ENCODE results near the gene CDK14.
"Not testable (repeated sequence)": the region's sequence is repeated elsewhere in the genome, so short reads cannot be mapped to it uniquely, and the experiment has no call there.

The CDK14 gene

GRCh38 chr7:90723866-90724265, 127.7 kb downstream of the CDK14 start:
- DNase-seq, result no peak

GRCh38 chr7:90726120-90726519, 130.0 kb downstream of the CDK14 start:
- DNase-seq, result no peak

- no peak for DNase-seq
These were observed 130.5 kb downstream of the CDK14 start for GRCh38 chr7:90726623-90727022.

- no peak for DNase-seq
These were observed 131.3 kb downstream of the CDK14 start for GRCh38 chr7:90727412-90727811.

- DNase-seq, result no peak
These were observed 132.4 kb downstream of the CDK14 start for GRCh38 chr7:90728568-90728967.

- not testable (repeated sequence) for DNase-seq
These were observed 139.6 kb downstream of the CDK14 start for GRCh38 chr7:90735611-90736280.

GRCh38 chr7:90736316-90736715, 140.2 kb downstream of the CDK14 start:
- DNase-seq, result no peak

- DNase-seq, result peak; percentile 73
These were observed 141.1 kb downstream of the CDK14 start for GRCh38 chr7:90736968-90737939.

GRCh38 chr7:90738249-90738648, 142.1 kb downstream of the CDK14 start:
- DNase-seq, result no peak

GRCh38 chr7:90739716-90740115, 143.6 kb downstream of the CDK14 start:
- DNase-seq, result no peak

- DNase-seq, result no peak
These were observed 144.3 kb downstream of the CDK14 start for GRCh38 chr7:90740386-90740785.

- DNase-seq, result no peak
These were observed 147.5 kb downstream of the CDK14 start for GRCh38 chr7:90743626-90744025.

GRCh38 chr7:90747516-90747915, 151.4 kb downstream of the CDK14 start:
- DNase-seq, result no peak

- DNase-seq, result no peak
These were observed 153.1 kb downstream of the CDK14 start for GRCh38 chr7:90749262-90749661.

- peak; percentile 31 for DNase-seq
These were observed 153.7 kb downstream of the CDK14 start for GRCh38 chr7:90749774-90750173.

GRCh38 chr7:90751595-90751994, 155.5 kb downstream of the CDK14 start:
- no peak for DNase-seq

GRCh38 chr7:90752051-90752450, 155.9 kb downstream of the CDK14 start:
- DNase-seq, result no peak

GRCh38 chr7:90755041-90755440, 158.9 kb downstream of the CDK14 start:
- no peak for DNase-seq

GRCh38 chr7:90756366-90756765, 160.2 kb downstream of the CDK14 start:
- no peak for DNase-seq

- not testable (repeated sequence) for DNase-seq
These were observed 161.4 kb downstream of the CDK14 start for GRCh38 chr7:90757565-90757950.

- no peak for DNase-seq
These were observed 162.9 kb downstream of the CDK14 start for GRCh38 chr7:90758933-90759562.

- DNase-seq, result no peak
These were observed 163.6 kb downstream of the CDK14 start for GRCh38 chr7:90759710-90760109.

- DNase-seq, result no peak
These were observed 164.8 kb downstream of the CDK14 start for GRCh38 chr7:90760892-90761291.

GRCh38 chr7:90761584-90761983, 165.5 kb downstream of the CDK14 start:
- DNase-seq, result no peak

All from MV-4-11 (cell line).